ENCODE data around the gene SPZ1.
"Not testable (repeated sequence)": the region's sequence is repeated elsewhere in the genome, so short reads cannot be mapped to it uniquely, and the experiment has no call there.

Gene SPZ1

DNA sequence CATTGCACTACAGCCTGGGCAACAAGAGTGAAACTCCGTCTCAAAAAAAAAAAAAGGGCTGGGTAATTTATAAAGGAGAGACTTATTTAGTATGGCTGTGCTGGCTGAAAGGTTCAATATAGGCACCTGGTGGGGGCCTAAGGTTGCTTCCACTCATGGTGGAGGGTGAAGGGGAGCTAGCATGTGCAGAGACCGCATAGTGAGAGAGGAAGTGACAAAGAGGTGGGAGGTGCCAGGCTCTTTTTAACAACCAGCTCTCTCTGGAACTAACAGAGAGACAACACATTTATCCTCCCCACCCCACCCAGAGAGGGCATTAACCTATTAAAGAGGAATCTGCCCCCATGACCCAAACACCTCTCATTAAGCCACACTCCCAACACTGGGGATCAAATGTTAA, 35.1 kb upstream of the SPZ1 start:
- no peak overlapping the region for H3K4me3 ChIP-seq (ENCODE audit: low read depth, low read length)
- no peak for DNase-seq (ENCODE audit: low read depth)
- in situ Hi-C loops (cut with HindIII; ENCODE audit: low sequenced_read_pairs), result no loop called here
- TF ChIP-seq, protein P1, sequence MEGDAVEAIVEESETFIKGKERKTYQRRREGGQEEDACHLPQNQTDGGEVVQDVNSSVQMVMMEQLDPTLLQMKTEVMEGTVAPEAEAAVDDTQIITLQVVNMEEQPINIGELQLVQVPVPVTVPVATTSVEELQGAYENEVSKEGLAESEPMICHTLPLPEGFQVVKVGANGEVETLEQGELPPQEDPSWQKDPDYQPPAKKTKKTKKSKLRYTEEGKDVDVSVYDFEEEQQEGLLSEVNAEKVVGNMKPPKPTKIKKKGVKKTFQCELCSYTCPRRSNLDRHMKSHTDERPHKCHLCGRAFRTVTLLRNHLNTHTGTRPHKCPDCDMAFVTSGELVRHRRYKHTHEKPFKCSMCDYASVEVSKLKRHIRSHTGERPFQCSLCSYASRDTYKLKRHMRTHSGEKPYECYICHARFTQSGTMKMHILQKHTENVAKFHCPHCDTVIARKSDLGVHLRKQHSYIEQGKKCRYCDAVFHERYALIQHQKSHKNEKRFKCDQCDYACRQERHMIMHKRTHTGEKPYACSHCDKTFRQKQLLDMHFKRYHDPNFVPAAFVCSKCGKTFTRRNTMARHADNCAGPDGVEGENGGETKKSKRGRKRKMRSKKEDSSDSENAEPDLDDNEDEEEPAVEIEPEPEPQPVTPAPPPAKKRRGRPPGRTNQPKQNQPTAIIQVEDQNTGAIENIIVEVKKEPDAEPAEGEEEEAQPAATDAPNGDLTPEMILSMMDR (IDR thresholded peaks at IDR 0.05; ENCODE audit: low read depth, low read length, missing control alignments), result no peak

DNA sequence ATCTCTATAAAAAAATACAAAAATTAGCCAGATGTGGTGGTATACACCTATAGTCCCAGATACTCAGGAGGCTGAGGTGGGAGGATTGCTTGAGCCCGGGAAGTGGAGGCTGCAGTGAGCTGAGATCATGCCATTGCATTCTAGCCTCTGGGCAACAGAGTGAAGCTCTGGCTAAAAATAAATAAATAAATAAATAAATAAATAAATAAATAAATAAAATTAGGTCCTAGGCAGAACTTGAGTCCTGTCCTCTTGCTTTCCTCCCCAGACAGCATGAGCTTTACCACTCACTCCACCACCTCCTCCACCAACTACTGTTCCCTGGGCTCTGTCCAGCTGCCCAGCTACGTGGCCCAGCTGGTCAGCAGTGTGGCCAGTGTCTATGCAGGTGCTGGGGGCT, 31.6 kb upstream of the SPZ1 start:
- DNase-seq (ENCODE audit: low read depth), result no peak
- in situ Hi-C loops (cut with HindIII; ENCODE audit: low sequenced_read_pairs), result no loop called here
- TF ChIP-seq, protein P1 (IDR thresholded peaks at IDR 0.05; ENCODE audit: low read depth, low read length, missing control alignments), result no peak
- H3K4me3 ChIP-seq (ENCODE audit: low read depth, low read length), result no peak overlapping the region

DNA sequence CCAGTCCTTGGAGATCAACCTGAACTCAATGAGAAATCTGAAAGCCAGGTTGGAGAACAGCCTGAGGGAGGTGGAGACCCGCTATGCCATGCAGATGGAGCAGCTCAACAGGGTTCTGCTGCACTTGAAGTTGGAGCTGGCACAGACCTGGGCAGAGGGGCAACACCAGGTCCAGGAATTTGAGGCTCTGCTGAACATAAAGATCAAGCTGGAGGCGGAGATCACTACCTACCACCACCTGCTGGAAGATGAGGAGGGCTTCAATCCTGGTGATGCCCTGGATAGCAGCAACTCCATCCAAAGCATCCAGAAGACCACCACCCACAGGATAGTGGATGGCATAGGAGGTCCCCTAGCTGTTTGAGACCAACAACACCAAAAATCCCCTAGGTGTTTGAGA, 30.5 kb upstream of the SPZ1 start:
- TF ChIP-seq, protein P1 (IDR thresholded peaks at IDR 0.05; ENCODE audit: low read depth, low read length, missing control alignments), result no peak
- in situ Hi-C loops (cut with HindIII; ENCODE audit: low sequenced_read_pairs), result no loop called here
- DNase-seq (ENCODE audit: low read depth), result no peak
- no peak overlapping the region for H3K4me3 ChIP-seq (ENCODE audit: low read depth, low read length)

DNA sequence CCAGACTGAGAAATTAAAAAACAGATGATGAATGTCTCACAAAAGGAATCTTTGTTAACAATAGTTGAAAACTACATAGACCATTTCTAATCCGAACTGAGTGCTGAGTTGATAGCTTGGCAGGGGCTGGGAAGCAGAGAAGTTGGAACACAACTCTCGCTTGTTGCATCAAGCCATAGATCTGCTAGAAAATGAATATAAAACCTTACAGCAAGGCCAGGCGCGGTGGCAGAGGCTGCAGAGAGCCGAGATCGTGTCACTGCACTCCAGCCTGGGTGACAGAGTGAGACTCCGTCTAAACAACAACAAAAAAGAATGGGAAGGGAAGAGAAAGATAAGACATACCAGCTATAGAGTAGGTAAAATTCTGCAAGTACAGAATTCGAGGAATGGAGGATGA, 28.0 kb upstream of the SPZ1 start:
- TF ChIP-seq, protein P1 (IDR thresholded peaks at IDR 0.05; ENCODE audit: low read depth, low read length, missing control alignments), result no peak
- in situ Hi-C loops (cut with HindIII; ENCODE audit: low sequenced_read_pairs), result no loop called here
- no peak for DNase-seq (ENCODE audit: low read depth)

DNA sequence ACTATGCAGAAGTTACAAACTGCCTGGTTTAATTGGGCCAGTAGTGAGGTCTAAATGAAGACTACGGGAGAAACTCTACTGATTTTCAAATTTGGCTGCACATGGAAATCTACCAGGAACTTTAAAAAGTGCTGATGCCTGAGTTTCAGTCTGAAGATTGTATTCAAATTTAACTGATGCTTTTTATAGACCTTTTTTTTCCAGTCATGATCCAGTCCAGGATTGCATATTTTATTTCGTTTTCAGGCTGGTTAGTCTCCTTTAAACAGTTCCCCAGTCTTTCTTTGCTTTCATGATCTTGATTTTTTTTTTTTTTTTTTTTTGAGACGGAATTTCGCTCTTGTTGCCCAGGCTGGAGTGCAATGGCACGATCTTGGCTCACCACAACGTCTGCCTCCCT, 23.7 kb upstream of the SPZ1 start:
- in situ Hi-C loops (cut with HindIII; ENCODE audit: low sequenced_read_pairs), result no loop called here
- H3K4me3 ChIP-seq (ENCODE audit: low read depth, low read length), result no peak overlapping the region
- TF ChIP-seq, protein P1 (IDR thresholded peaks at IDR 0.05; ENCODE audit: low read depth, low read length, missing control alignments), result no peak
- no peak for DNase-seq (ENCODE audit: low read depth)

More for the DNA sequence above, 28.0 kb upstream of the SPZ1 start:
- no peak overlapping the region for H3K4me3 ChIP-seq (ENCODE audit: low read depth, low read length)

DNA sequence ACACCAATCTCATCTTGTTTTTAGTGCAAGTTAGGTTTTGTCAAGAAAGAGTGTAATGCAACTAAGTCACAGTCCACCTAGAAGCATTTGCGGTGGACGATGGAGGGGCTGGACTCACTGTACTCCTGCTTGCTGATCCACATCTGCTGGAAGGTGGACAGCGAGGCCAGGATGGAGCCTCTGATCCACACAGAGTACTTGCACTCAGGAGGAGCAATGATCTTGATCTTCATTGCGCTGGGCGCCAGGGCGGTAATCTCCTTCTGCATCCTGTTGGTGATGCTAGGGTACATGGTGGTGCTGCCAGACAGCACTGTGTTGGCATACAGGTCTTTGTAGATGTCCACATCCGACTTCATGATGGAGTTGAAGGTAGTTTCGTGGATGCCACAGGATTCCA, 20.2 kb upstream of the SPZ1 start:
- no peak for DNase-seq (ENCODE audit: low read depth)
- in situ Hi-C loops (cut with HindIII; ENCODE audit: low sequenced_read_pairs), result no loop called here
- TF ChIP-seq, protein P1 (IDR thresholded peaks at IDR 0.05; ENCODE audit: low read depth, low read length, missing control alignments), result no peak

DNA sequence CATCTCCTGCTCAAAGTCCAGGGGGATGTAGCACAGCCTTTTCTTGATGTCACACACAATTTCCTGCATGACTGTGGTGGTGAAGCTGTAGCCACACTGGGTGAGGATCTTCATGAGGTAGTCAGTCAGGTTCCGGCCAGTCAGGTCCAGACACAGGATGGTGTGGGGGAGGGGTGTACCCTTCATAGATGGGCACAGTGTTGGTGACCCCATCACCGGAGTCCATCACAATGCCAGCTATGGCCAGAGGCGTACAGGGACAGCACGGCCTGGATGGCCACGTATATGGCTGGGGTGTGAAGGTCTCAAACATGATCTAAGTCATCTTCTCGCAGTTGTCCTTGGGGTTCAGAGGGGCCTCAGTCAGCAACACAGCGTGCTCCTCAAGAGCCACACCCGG, 19.7 kb upstream of the SPZ1 start:
- DNase-seq (ENCODE audit: low read depth), result no peak
- no peak overlapping the region for H3K4me3 ChIP-seq (ENCODE audit: low read depth, low read length)
- in situ Hi-C loops (cut with HindIII; ENCODE audit: low sequenced_read_pairs), result no loop called here
- TF ChIP-seq, protein P1 (IDR thresholded peaks at IDR 0.05; ENCODE audit: low read depth, low read length, missing control alignments), result no peak

More for the DNA sequence above, 20.2 kb upstream of the SPZ1 start:
- H3K4me3 ChIP-seq (ENCODE audit: low read depth, low read length), result no peak overlapping the region

DNA sequence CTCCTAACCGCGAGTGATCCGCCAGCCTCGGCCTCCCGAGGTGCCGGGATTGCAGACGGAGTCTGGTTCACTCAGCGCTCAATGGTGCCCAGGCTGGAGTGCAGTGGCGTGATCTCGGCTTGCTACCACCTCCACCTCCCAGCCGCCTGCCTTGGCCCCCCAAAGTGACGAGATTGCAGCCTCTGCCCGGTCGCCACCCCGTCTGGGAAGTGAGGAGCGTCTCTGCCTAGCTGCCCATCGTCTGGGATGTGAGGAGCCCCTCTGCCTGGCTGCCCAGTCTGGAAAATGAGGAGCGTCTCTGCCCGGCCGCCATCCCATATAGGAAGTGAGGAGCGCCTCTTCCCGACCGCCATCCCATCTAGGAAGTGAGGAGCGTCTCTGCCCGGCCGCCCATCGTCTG, 19.0 kb upstream of the SPZ1 start:
- in situ Hi-C loops (cut with HindIII; ENCODE audit: low sequenced_read_pairs); DNase-seq (ENCODE audit: low read depth); H3K4me3 ChIP-seq (ENCODE audit: low read depth, low read length): not testable (repeated sequence)

DNA sequence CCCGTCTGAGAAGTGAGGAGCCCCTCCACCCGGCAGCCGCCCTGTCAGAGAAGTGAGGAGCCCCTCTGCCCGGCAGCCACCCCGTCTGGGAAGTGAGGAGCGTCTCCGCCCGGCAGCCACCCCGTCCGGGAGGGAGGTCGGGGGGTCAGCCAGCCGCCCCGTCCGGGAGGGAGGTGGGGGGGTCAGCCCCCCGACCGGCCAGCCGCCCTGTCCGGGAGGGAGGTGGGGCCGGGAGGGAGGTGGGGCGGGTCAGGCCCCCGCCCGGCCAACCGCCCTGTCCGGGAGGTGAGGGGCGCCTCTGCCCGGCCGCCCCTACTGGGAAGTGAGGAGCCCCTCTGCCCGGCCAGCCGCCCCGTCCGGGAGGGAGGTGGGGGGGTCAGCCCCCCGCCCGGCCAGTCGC, 18.5 kb upstream of the SPZ1 start:
- DNase-seq (ENCODE audit: low read depth); in situ Hi-C loops (cut with HindIII; ENCODE audit: low sequenced_read_pairs); H3K4me3 ChIP-seq (ENCODE audit: low read depth, low read length): not testable (repeated sequence)

Measured in astrocyte of the cerebellum (primary cell).